NB4 (cell line): Measurements from ENCODE around the gene SLC6A16.

ENCODE experiments used
- CTCF ChIP-seq: IDR thresholded peaks from one replicate; pipeline ENCODE4 v1.5.1; 2012; ENCODE audit warnings: low read depth, low read length
- MAX ChIP-seq: IDR thresholded peaks from 2 replicates; pipeline ENCODE4 v1.6.1; 2011; ENCODE audit warnings: low read depth, low read length
- POLR2A ChIP-seq: IDR thresholded peaks from 2 replicates; pipeline ENCODE4 v1.6.1; 2011; ENCODE audit warnings: mild to moderate bottlenecking; ENCODE audit not compliant: insufficient read length; ENCODE audit errors: extremely low read depth

- TF ChIP-seq CTCF (no peak), POLR2A (no peak), MAX (no peak)
Observed at GRCh38 chr19:49342291-49342721, 17.3 kb upstream of the SLC6A16 start.
